Stimulated activated CD4-positive, alpha-beta T cell treated with anti-CD3 and anti-CD28 coated beads, TNF-alpha, amount 100 ng/mL, for 1 hour (primary cell): ENCODE data around the gene ATP11C.
"Not testable (repeated sequence)": the region's sequence is repeated elsewhere in the genome, so short reads cannot be mapped to it uniquely, and the experiment has no call there.

Experiments
- DNase-seq, 3 donors: peaks; one replicate each; pipeline ENCODE4 v3.0.0-alpha.2; 2020; ENCODE audit warnings: low read depth in 3 of 3, low spot score in 1 of 3

The ATP11C gene

DNA sequence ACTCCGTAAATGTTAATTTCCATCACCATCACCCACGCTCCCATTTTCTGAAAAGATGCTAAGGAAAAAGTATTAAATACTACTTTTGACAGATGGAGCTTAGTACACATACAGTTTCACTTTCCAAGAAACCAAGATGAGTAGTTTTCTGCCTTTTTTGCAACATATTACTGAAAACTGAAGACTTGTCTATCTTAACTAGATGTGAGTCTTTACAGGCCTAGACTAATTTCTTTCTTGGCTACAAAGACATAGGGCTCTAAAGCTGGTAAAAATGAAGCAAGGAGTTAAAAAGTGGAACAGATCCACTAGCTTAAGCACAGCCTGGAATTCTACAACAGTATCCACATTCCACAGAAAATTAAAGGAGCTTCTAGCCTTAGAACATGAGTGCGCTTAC lies 68.2 kb downstream of the ATP11C start:
- no peak for DNase-seq

DNA sequence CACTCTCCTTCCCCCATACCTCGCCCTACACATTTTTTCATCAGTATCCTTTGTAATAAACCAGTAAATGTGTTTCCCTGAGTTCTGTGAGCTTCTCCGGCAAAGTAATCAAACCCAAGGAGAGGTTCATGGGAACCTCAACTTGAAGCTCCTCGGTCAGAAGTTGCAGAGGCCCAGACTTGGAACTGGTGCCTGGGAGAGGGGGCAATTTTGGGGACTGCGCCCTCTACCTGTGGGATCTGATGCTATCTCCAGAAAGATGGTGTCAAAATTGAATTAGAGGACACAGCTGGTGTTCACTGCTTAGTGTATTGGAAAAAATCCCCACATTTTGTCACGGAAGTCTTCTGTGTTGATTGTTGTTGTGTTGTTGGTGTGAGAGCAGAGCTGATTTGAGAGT lies 70.6 kb downstream of the ATP11C start:
- DNase-seq = no peak

DNA sequence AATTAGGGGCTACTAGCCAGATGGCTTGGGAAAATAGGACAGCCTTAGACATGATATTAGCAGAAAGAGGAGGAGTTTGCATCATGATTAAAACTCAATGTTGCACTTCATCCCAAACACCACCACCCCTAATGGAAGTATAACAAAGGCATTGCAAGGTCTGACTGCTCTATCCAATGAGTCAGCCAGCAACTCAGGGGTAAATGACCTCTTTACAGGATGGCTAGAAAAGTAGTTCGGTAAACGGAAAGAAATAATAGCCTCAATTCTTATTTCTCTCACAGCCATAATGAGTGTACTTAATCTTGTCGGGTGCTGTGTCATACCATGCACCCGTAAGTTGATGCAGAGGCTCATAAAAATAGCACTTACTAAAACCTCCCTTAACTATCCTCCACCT lies 76.0 kb downstream of the ATP11C start:
- DNase-seq = not testable (repeated sequence)

DNA sequence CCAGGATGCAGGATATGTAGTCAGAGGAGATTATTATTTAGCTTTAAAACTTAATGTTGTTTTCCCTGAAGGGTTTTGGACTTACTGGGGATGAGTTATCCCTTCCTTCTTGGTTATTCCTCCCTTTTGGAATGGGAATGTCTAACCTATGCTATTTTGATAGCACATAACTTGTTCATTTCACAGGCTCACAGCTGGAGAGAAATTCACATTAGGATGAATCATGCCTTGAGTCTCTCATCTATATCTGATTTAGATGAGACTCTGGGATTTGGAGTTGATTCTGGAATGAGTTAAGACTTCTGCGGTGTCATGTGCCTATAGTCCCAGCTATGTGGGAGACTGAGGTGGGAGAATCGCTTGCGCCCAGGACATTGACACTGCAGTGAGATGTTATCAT lies 81.1 kb downstream of the ATP11C start:
- no peak for DNase-seq

DNA sequence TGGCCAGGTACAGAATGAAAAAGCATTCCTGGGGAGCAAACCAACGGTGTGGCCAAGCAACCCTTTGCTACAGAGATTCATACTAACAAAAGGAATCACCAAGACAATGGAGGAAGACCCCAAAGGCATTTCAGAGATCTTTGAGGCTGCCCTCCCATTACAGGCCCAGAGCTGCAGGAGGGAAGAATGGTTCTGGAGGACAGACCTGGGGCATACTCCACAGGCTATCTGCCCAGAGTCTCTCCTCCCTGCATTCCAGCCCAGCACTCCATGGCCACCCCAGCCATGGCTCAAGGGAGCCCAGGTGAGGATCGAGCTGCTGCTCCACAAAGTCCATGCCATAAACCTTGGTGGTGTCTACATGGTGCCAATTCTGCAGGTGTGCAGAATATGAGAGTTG lies 81.9 kb downstream of the ATP11C start:
- no peak for DNase-seq

DNA sequence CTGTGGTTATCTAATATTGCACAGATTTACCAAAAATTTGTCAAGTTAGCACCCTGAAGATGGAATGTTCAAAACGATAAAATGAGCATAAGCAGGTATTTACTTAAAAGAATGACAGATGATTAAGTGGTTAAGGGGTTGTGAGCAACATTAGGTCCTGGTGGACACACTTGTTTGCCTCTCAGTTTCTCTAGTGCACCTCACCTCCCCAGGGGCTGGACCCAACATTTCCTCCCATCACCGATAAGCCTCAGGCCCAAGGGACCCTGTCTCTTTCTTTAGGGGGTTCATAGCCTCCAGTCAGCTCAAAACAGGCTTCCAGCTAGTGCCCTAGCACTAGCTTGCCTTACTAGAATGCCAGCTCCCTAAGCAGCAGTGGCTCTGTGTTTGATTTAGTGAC lies 88.0 kb downstream of the ATP11C start:
- no peak for DNase-seq

DNA sequence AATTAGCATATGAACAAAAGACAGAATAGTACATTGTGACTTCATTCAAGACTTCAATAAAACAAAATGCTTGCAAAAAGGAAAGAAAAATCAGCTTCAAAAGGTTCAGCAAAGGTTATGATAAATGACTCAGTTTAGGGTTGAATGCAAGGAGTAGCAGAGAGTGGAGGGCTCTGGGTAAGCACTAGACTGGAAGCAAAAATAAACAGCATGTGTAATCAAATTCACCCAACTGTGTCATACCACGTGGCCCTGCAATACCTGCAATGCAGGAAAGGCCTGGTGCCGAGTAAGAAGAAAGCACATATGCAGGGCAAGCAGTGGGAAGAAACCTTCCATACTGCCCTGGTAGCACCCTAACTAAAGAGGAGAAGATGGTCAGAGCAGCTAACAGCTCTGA lies 88.7 kb downstream of the ATP11C start:
- DNase-seq = no peak

DNA sequence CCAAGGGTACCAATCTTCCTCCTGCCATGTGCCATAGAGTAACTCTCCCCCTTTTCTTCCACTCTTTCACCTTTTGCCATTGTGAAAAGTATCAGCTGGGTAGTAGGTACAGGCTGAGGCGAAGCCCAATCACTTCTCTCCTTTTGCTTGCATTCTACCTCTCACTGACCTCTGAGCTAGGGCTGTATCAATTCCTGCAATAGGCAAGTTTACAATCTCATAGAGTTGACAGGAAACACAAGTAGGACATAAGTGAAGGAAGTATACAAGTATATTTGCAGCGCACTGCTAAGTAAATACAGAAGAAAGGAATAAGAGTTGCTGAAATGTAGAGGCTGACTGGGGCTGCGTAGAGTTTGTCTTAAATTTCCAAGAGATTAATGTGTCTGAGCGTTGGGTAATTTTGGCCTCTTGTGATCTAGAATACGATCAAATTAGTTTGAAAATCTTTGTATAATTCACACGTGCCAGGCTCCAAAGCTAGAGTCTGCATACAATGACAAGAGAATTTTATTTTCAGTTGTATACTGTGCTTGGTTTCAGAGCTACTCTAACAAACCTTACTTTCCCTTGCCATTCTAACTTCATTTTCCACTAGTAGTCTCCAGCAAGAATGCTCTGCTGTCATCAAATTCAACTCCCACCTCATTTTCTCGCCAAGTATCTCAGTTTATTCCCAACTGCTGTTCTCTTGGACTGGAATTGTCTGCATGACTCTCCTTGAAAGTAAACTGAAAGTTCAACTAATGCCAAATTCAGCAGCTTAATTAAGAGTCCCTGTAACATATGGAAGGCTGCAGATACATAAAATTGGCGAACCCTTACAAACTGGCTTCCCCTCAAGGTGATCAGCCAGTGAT lies 90.3 kb downstream of the ATP11C start:
- DNase-seq = no peak

DNA sequence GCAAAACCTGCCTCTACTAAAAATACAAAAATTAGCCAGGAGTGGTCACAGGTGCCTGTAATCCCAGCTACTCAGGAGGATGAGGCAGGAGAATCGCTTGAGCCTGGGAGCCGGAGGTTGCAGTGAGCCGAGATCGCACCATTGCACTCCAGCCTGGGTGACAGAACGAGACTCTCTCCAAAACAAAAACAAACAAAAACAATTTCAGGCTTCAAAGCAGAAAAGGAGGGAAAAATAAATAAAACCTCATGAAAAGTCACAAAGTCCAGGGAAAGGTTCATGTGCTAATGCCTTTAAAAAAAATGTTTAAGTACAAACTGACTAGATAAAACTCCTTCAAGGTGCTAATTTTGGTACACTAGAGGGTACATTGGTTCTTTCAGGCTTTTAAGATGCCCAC lies 96.5 kb downstream of the ATP11C start:
- not testable (repeated sequence) for DNase-seq

DNA sequence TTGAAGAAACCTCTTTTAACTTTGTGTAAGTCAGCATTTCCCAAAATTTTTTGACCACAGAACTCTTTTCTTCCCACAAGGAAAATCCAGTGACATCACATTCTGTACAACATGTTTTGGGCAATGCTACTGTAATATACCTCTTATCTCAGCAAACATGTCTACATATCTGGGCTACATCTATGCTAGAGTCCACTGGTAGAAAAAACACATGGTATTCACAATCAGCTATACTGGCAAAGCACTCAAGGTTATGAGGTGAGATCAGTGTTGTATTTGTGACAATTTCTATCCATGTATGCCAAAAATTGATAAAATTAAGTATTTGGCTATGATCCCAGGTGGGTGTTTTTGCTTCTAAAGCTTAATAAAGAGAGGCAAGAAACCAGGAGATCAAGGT lies 98.0 kb downstream of the ATP11C start:
- no peak for DNase-seq

DNA sequence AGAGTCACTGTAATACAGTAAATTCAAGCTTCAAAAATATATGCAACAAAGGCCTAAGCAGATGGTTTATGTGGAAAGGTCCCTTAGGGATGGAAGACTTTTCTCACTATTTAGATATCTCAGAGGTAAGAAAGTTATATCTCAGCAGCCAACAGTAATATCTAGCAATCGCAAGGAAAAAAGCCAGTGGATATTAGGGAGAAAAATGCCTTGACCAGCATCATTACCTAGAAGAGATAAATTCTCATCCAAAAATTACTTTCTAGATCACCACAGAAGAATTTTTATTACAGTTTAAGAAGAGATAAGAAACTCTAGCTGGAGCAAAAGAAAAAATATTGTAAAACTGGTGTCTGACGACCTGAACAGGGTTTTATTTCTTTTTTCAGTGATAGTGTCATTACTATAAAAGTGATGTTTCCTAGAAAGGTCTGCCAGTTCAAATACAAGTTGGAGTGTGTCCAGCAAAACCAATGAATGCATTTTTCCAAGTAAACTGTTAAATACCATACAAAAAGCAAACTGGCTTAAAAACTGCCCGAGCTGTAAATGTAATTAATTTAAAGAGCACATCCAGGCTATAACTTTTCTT lies 100.0 kb downstream of the ATP11C start:
- no peak for DNase-seq

DNA sequence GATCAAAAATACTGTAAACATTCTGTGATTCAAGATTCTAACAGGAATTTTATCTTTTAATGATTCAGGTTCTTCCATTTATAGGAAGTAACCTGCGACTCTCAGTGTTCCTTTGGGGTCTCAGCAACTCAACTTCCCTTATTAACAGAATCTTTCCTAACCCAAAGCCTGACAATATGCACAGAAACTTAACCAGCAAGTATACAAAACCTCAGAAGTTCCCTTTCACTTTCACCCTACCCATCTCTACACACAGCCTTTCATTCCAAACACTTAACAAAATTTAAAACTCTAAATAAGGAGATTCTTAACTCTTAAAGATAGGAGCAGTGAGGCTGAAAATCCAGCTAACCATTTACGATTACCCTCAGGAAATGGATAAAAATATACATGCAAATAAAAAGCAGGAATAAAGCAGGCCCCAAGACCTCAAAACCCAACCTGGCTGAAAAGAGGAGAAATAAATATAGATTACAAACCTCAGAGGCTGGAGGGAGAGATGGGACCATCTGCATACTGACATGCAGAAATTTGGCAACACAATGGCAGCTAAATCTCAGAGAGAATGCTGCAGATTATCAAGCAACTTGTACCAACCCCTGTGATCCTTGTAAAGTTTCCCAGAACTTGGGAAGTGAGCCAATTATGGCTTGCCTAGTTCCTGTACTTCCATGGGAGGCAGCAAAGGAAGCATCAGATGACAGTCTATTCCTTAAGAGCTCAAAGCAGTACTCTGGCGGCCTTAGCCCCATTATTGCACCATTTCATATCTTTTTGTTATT lies 101.0 kb downstream of the ATP11C start:
- DNase-seq = no peak

DNA sequence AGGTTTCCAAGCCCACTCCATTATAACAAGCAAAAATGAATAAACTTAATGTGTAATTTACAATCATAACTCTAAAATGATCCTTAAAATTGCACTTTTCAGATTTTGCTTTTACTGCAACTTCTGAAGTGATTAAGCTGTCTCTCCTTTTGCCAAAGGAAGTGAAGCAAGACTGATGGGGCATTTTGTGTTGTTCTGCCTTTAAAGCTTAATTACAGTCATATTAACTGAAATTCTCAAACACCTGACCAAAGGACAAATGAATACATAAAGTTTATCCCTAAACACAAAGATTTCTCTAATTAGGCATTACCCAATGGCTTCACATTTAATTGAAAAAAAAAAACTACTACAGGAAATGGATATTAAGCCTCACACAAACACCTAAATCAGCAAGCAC lies 101.8 kb downstream of the ATP11C start:
- no peak for DNase-seq

DNA sequence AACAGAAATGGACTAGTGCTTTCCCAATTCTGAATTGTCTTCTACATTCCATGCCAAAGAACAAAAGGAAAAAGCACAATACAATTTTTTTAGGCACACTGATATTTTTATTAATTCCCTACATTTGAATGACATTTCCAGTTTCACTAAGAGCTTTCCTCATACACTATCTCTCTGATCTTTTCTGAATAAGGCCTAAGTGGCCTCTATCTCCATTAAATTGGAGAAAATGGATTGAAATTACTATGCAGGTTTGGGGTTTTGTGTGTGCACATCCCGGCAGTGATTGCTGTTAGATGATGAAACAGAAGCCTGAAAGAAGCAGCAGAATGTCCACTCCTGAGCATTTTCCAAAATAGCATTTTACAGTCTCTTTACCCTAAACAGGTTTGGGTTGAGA lies 104.0 kb downstream of the ATP11C start:
- no peak for DNase-seq

DNA sequence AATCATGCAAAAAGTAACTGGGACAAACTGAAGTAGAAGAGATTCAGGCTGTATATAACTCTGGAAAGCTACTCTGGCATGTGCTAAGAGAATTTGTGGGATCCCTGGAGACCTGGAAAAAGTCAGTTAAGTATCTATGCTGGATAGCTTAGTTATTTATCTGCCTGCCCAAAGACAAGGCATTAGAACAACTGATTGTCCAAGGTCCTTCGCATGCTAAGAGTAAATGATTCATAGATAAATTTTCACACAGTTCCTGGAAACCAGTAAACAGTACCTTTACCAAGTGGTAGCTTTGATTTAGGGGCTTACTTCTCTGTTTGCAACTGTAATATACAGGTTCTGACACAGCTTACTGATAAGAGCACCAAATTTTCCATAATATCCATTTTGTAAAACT lies 104.8 kb downstream of the ATP11C start:
- DNase-seq = no peak

DNA sequence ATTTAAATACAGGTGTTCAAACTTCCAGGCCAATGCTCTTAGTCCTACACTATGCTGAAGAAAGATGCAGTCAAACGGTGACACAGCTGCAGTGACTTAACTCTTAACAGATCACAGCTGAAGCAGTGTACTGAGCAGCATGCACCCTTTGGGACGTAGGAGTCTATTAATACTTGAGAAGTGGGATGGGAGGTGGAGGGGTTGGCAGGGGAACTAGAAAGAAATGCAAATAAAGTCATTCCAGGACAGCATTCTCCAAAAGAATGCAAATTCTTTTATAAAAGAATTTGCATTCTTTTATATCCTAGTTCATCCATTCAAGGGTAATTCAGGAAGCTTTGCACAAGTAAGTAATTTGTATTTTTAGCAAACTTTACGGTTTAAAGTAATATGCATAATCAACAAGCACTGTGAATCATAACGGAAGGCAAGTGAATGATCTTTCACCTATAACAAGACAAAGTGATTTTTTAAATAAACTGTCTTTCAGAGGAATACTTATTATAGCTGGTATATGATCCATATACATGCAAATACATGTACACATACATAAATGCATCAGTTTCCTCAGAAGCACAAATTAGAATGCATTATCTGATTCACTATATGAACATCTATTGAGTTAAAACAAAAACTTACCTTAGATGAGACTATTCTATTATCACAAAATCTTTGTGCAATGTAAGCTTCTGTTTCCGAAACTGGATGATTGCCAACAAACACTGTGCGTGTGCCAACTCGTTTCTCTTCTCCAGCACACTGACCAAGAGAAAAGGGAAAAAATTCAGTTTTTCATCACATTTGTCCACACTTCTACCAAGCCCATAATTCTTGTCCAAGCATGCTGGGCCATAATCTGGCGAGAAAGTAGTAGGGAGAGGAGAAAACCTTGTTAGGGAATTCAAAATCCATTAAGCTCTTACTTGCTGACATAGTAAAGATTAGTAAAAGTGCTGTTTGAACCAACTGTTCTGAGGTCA lies 106.5 kb downstream of the ATP11C start:
- no peak for DNase-seq

DNA sequence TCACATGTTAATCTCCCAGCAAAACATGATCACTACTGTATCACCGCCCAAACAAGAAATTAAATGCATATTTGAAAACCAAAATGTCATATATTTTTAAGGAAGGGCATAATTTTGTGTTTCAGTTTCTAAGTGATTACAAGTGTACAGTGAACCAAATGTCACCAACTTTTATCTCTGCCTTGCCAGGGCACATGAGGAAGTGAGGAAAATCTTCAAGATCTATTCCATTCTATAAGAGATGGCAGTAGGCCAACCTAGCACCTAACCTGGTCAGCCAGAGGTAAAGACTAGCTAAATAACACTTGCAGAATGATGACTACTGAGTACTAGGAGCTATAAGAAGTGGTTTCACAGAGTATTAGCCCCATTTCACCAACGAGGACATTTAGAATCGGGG lies 107.2 kb downstream of the ATP11C start:
- DNase-seq = no peak

DNA sequence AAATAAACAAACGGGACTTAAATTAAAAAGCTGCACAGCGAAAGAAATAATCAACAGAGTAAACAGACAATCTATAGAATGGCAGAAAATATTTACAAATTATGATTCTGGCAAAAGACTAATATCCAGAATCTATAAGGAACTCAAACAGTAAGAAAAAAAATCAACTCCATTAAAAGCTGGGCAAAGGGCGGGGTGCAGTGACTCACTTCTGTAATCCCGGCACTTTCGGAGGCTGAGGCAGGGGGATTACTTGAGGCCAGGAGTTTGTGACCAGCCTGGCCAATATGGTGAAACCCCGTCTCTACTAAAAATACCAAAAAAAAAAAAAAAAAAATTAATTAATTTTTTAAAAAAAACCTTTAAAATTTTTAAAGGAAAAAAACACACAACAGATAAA lies 109.0 kb downstream of the ATP11C start:
- no peak for DNase-seq

DNA sequence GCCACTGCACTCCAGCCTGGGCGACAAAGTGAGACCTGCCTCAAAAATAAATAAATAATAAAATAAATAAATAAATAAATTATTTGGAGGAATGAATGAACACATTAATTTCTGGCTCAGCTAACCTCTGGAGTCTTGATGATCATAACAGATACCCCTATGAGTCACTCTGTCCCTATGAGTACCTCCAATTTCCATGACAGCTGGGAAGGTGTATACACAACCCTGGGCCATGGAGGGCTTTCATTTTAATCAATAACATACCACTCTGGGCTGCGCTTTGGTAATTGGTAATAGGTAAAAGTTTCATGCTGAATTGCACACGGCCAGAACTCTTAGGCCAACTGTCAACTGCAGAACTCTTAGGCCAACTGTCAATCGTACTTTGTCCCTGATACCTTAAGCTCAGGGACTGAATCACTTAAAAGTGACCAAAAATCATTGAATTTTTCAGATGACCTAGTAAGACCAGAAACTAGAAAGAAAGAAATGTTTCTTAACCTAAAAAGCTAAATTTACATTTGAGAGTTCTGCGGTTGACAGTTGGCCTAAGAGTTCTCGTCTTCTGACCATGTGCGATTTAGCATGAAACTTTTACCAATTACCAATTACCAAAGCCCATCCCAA lies 112.4 kb downstream of the ATP11C start:
- DNase-seq = no peak

DNA sequence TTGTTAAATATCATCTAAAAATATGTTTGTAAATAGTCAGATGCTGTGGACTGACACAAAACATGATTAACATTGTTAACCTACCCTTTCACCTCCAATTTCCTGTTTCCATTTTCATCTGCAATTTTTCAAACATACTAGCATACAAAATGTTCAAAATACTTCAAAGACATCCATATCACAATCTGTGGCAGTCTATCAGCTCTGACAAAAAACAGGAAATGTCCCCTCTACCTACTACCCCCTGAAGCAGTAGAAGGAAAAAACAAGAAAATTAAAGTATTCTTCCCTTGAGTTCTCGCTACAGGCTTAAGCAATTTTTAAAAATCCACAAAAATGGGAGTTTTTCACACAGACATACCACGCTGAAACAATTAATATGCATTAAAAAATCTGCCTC lies 116.6 kb downstream of the ATP11C start:
- no peak for DNase-seq

DNA sequence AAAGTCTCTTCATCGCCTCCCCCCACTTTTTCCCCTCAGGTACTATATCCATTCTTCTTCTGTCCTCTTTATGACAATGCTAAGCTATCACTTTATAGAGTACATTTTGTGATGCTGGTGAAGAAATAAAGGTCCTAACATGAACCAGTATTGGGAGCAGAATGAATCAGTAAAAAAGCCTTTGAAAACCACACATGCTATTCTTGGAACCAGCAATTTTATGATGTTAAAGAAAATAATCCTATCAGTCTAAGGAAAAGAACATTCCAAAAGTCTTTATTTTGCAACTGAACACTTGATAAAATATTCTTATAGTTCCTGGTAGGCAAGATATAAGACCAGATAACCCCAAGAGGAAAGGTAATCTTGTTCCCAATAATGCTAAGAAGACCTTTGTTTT lies 117.1 kb downstream of the ATP11C start:
- DNase-seq = no peak
